ENCODE measurements around the gene SVOPL.

The SVOPL gene

GRCh38 chr7:138573741-138574140 lies 127.4 kb downstream of the SVOPL start:
- Histone ChIP-seq H3K36me3 (ENCODE audit: insufficient read depth, low read length) (peaks cover 16% of the 10 kb centered on the region), H3K9me3 (ENCODE audit: low read length) (no peaks in the 10 kb centered on the region), H3K4me1 (ENCODE audit: insufficient read depth, low read length) (no peaks in the 10 kb centered on the region), H3K4me3 (ENCODE audit: low read depth in 1 of 2, low read length in 2 of 2) (no peak overlapping the region), H3K27ac (ENCODE audit: low read depth, low read length) (no peak overlapping the region), H3K27me3 (ENCODE audit: control insufficient read depth in 1 of 2, insufficient read depth in 2 of 2, low read length in 2 of 2) (no peaks in the 10 kb centered on the region), H3K9ac (ENCODE audit: low read length) (no peak overlapping the region)

DNA sequence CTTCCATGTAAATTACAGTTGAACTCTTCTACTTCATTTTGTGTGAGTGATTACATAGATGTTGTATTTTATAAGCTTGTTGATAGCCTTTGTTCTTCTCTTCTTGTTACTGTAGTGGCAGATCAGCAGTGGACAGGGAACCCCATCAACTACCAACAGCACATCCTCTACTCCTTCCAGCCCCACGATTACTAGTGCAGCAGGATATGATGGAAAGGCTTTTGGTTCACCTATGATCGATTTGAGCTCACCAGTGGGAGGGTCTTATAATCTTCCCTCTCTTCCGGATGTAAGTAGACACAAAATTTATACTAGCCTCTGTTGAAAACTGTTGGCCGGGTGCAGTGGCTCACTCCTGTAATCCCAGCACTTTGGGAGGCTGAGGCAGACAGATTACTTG lies 130.4 kb downstream of the SVOPL start:
- Histone ChIP-seq H3K27me3 (ENCODE audit: control insufficient read depth in 1 of 2, insufficient read depth in 2 of 2, low read length in 2 of 2) (no peaks in the 10 kb centered on the region), H3K36me3 (ENCODE audit: insufficient read depth, low read length) (peaks cover 16% of the 10 kb centered on the region), H3K9me3 (ENCODE audit: low read length) (no peaks in the 10 kb centered on the region), H3K4me1 (ENCODE audit: insufficient read depth, low read length) (no peaks in the 10 kb centered on the region), H3K9ac (ENCODE audit: low read length) (no peak overlapping the region), H3K4me3 (ENCODE audit: low read depth in 1 of 2, low read length in 2 of 2) (no peak overlapping the region), H3K27ac (ENCODE audit: low read depth, low read length) (no peak overlapping the region)

GRCh38 chr7:138569418-138569817 lies 131.7 kb downstream of the SVOPL start:
- Histone ChIP-seq H3K9me3 (ENCODE audit: low read length) (peaks cover 9% of the 10 kb centered on the region), H3K27me3 (ENCODE audit: control insufficient read depth in 1 of 2, insufficient read depth in 2 of 2, low read length in 2 of 2) (no peaks in the 10 kb centered on the region), H3K4me3 (ENCODE audit: low read depth in 1 of 2, low read length in 2 of 2) (no peak overlapping the region), H3K27ac (ENCODE audit: low read depth, low read length) (no peak overlapping the region), H3K9ac (ENCODE audit: low read length) (no peak overlapping the region), H3K36me3 (ENCODE audit: insufficient read depth, low read length) (peaks cover 25% of the 10 kb centered on the region), H3K4me1 (ENCODE audit: insufficient read depth, low read length) (no peaks in the 10 kb centered on the region)

GRCh38 chr7:138568655-138569054 lies 132.5 kb downstream of the SVOPL start:
- Histone ChIP-seq H3K4me3 (ENCODE audit: low read depth in 1 of 2, low read length in 2 of 2) (no peak overlapping the region), H3K9ac (ENCODE audit: low read length) (no peak overlapping the region), H3K9me3 (ENCODE audit: low read length) (peaks cover 15% of the 10 kb centered on the region), H3K27ac (ENCODE audit: low read depth, low read length) (no peak overlapping the region), H3K36me3 (ENCODE audit: insufficient read depth, low read length) (peaks cover 24% of the 10 kb centered on the region), H3K27me3 (ENCODE audit: control insufficient read depth in 1 of 2, insufficient read depth in 2 of 2, low read length in 2 of 2) (no peaks in the 10 kb centered on the region), H3K4me1 (ENCODE audit: insufficient read depth, low read length) (no peaks in the 10 kb centered on the region)

- Histone ChIP-seq H3K4me3 (ENCODE audit: low read depth in 1 of 2, low read length in 2 of 2) (no peak overlapping the region), H3K27ac (ENCODE audit: low read depth, low read length) (no peak overlapping the region), H3K4me1 (ENCODE audit: insufficient read depth, low read length) (no peaks in the 10 kb centered on the region), H3K36me3 (ENCODE audit: insufficient read depth, low read length) (peaks cover 35% of the 10 kb centered on the region), H3K27me3 (ENCODE audit: control insufficient read depth in 1 of 2, insufficient read depth in 2 of 2, low read length in 2 of 2) (no peaks in the 10 kb centered on the region), H3K9ac (ENCODE audit: low read length) (no peak overlapping the region), H3K9me3 (ENCODE audit: low read length) (peaks cover 19% of the 10 kb centered on the region)
Observed at GRCh38 chr7:138565451-138566114, 135.6 kb downstream of the SVOPL start.

DNA sequence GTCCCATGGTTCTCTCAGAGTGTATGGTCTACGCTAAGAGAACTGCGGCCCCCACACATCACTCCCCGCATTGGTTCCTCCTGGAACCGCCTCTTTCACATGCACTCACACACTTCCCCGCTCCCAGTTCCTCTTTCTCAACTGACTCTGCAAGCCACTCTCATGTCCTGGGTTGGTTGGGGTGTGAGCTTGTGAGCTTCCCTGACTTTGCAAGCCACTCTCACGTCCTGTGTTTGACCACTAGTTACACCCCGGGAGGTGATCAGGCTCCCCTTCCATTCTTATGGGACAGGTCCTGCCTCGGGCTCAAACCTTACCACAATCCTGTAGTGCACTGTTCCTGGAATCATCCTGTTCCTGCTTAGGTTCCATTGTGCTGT lies 136.1 kb downstream of the SVOPL start:
- no peaks in the 10 kb centered on the region for H3K4me1 ChIP-seq (ENCODE audit: insufficient read depth, low read length)
- peaks cover 35% of the 10 kb centered on the region for H3K36me3 ChIP-seq (ENCODE audit: insufficient read depth, low read length)
- no peak overlapping the region for H3K9ac ChIP-seq (ENCODE audit: low read length)
- no peaks in the 10 kb centered on the region for H3K27me3 ChIP-seq (ENCODE audit: control insufficient read depth in 1 of 2, insufficient read depth in 2 of 2, low read length in 2 of 2)
- no peak overlapping the region for H3K4me3 ChIP-seq (ENCODE audit: low read depth in 1 of 2, low read length in 2 of 2)
- H3K9me3 ChIP-seq (ENCODE audit: low read length) = peaks cover 19% of the 10 kb centered on the region
- H3K27ac ChIP-seq (ENCODE audit: low read depth, low read length) = no peak overlapping the region

GRCh38 chr7:138564365-138564764 lies 136.8 kb downstream of the SVOPL start:
- Histone ChIP-seq H3K27me3 (ENCODE audit: control insufficient read depth in 1 of 2, insufficient read depth in 2 of 2, low read length in 2 of 2) (no peaks in the 10 kb centered on the region), H3K9ac (ENCODE audit: low read length) (no peak overlapping the region), H3K27ac (ENCODE audit: low read depth, low read length) (no peak overlapping the region), H3K36me3 (ENCODE audit: insufficient read depth, low read length) (peaks cover 41% of the 10 kb centered on the region), H3K4me3 (ENCODE audit: low read depth in 1 of 2, low read length in 2 of 2) (no peak overlapping the region), H3K9me3 (ENCODE audit: low read length) (peaks cover 19% of the 10 kb centered on the region), H3K4me1 (ENCODE audit: insufficient read depth, low read length) (no peaks in the 10 kb centered on the region)

- Histone ChIP-seq H3K27me3 (ENCODE audit: control insufficient read depth in 1 of 2, insufficient read depth in 2 of 2, low read length in 2 of 2) (no peaks in the 10 kb centered on the region), H3K4me1 (ENCODE audit: insufficient read depth, low read length) (no peaks in the 10 kb centered on the region), H3K36me3 (ENCODE audit: insufficient read depth, low read length) (peaks cover 46% of the 10 kb centered on the region), H3K4me3 (ENCODE audit: low read depth in 1 of 2, low read length in 2 of 2) (no peak overlapping the region), H3K9ac (ENCODE audit: low read length) (no peak overlapping the region), H3K27ac (ENCODE audit: low read depth, low read length) (no peak overlapping the region), H3K9me3 (ENCODE audit: low read length) (peaks cover 19% of the 10 kb centered on the region)
Observed at GRCh38 chr7:138563808-138564207, 137.4 kb downstream of the SVOPL start.

DNA sequence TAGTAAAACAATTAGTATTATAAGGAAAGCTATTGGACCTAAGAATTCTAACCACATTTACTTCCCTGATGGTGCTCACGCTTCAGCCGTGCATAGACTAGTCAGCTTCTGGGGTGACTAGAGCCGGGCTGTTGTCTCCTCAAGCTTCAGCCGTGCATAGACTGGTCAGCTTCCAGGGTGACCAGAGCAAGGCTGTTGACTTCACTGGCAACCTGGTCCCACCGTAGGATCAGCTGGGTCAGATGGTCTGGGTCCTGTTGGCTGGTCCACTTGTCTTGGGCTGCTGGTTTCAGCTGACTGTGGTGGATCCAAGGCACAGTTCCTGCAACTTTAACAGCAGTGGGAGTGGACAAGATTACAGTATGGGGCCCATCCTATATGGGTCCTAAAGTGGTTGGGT lies 141.7 kb downstream of the SVOPL start:
- Histone ChIP-seq H3K27ac (ENCODE audit: low read depth, low read length) (no peak overlapping the region), H3K4me3 (ENCODE audit: low read depth in 1 of 2, low read length in 2 of 2) (no peak overlapping the region), H3K36me3 (ENCODE audit: insufficient read depth, low read length) (peaks cover 65% of the 10 kb centered on the region), H3K4me1 (ENCODE audit: insufficient read depth, low read length) (no peaks in the 10 kb centered on the region), H3K9ac (ENCODE audit: low read length) (no peak overlapping the region), H3K9me3 (ENCODE audit: low read length) (peaks cover 29% of the 10 kb centered on the region), H3K27me3 (ENCODE audit: control insufficient read depth in 1 of 2, insufficient read depth in 2 of 2, low read length in 2 of 2) (no peaks in the 10 kb centered on the region)

DNA sequence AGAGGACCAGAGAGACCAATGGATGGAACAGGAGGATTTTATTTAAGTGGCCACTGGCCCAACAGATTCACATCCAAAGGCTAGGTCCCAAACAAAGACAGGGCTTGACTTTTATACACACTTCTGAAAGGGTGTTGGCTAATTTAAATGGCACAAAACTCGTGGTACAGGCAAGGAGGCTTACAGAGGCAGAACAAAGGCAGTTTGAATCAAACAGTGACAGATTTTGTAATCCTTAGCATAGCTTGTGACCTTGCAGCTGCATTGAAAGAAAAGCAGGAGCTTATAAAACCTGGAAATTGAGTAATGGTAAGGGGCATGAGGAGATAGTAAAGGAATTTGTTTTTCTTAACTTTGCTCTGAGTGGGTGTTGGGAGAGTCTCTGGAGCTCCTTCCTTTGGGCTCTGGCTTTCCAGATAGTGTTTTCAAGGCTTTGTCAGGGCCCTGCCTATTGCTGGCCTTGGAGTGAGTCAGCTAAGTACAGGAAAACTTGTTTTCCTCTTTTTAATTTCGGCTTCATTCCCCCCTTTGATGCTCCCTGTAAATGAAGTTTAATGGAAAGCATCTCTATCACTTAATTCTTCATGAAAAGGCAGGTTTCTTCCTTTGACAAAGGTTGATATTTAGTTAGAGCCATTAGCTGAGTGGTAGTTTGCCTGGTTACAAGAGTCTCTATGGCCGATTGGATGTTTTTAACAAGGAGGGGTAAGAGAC lies 144.2 kb downstream of the SVOPL start:
- Histone ChIP-seq H3K9ac (ENCODE audit: low read length) (no peak overlapping the region), H3K36me3 (ENCODE audit: insufficient read depth, low read length) (peaks cover 65% of the 10 kb centered on the region), H3K4me1 (ENCODE audit: insufficient read depth, low read length) (no peaks in the 10 kb centered on the region), H3K9me3 (ENCODE audit: low read length) (peaks cover 18% of the 10 kb centered on the region), H3K27me3 (ENCODE audit: control insufficient read depth in 1 of 2, insufficient read depth in 2 of 2, low read length in 2 of 2) (no peaks in the 10 kb centered on the region), H3K4me3 (ENCODE audit: low read depth in 1 of 2, low read length in 2 of 2) (peak overlapping the region; percentile 8 to 11), H3K27ac (ENCODE audit: low read depth, low read length) (no peak overlapping the region)

DNA sequence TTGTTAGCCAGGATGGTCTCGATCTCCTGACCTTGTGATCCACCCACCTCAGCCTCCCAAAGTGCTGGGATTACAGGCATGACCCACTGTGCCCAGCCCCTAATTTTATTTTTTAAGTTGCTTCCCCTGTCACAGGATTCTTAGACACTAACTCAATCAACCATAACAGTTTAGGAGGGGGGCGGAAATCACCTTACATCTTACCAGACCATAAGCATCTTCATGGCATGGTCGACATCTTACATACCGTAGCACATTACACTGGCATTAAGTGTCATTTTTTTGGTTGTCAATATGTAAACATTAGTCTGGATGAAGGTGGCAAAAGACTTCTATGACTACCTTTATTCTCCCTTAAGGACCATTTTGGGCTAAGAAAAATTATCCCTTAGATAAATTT lies 145.5 kb downstream of the SVOPL start:
- no peaks in the 10 kb centered on the region for H3K27me3 ChIP-seq (ENCODE audit: control insufficient read depth in 1 of 2, insufficient read depth in 2 of 2, low read length in 2 of 2)
- no peaks in the 10 kb centered on the region for H3K4me1 ChIP-seq (ENCODE audit: insufficient read depth, low read length)
- H3K9me3 ChIP-seq (ENCODE audit: low read length) = peaks cover 18% of the 10 kb centered on the region
- H3K36me3 ChIP-seq (ENCODE audit: insufficient read depth, low read length) = peaks cover 66% of the 10 kb centered on the region
- H3K27ac ChIP-seq (ENCODE audit: low read depth, low read length) = no peak overlapping the region
- H3K4me3 ChIP-seq (ENCODE audit: low read depth in 1 of 2, low read length in 2 of 2) = no peak overlapping the region
- no peak overlapping the region for H3K9ac ChIP-seq (ENCODE audit: low read length)

GRCh38 chr7:138554674-138555073 lies 146.5 kb downstream of the SVOPL start:
- Histone ChIP-seq H3K4me3 (ENCODE audit: low read depth in 1 of 2, low read length in 2 of 2) (no peak overlapping the region), H3K36me3 (ENCODE audit: insufficient read depth, low read length) (peaks cover 63% of the 10 kb centered on the region), H3K27me3 (ENCODE audit: control insufficient read depth in 1 of 2, insufficient read depth in 2 of 2, low read length in 2 of 2) (no peaks in the 10 kb centered on the region), H3K27ac (ENCODE audit: low read depth, low read length) (no peak overlapping the region), H3K4me1 (ENCODE audit: insufficient read depth, low read length) (no peaks in the 10 kb centered on the region), H3K9ac (ENCODE audit: low read length) (no peak overlapping the region), H3K9me3 (ENCODE audit: low read length) (peaks cover 18% of the 10 kb centered on the region)

Data from muscle layer of colon (tissue), 2 donors.